ENCODE measurements around the gene SSTR3. TPM values are rescaled to one million over a fixed set of nuclear protein-coding genes. Genes with fewer than 3 reads are reported as not detected.

The SSTR3 gene
- polyA plus RNA-seq, 1 donor: 0.54 TPM

DNA sequence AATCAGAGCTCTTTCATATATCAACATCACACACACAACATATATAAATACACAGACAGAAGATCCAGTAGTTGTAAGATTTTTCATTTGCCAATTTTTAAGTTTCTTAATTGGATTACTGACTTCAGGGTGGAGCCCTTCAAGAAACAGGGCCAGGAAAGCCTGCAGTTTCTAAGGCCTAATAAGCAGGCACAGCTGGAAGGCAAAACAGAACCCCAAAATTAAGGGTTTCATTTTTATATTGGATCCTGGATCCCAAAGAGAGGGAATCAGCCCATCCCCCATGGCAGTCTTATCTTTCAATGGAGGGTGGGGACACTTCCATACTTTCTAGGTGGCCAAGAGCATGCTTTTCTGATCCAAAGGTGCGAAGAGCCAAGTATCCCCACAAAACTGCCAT, 19.5 kb downstream of the SSTR3 start:
- H3K9me3 ChIP-seq (ENCODE audit: control insufficient read depth, low read depth, low read length): no peaks in the 10 kb centered on the region
- no peak overlapping the region for H3K27ac ChIP-seq (ENCODE audit: low read length)
- no peaks in the 10 kb centered on the region for H3K36me3 ChIP-seq (ENCODE audit: control insufficient read depth, insufficient read depth, low read length)
- no peaks in the 10 kb centered on the region for H3K27me3 ChIP-seq (ENCODE audit: control insufficient read depth, insufficient read depth, low read length)
- H3K4me1 ChIP-seq (ENCODE audit: control insufficient read depth, insufficient read depth, low read length): peaks cover 41% of the 10 kb centered on the region
- H3K4me3 ChIP-seq (ENCODE audit: low read length): no peak overlapping the region
- no peak for DNase-seq
- WGBS (ENCODE audit: insufficient coverage, low lambda C conversion rate): no CpG with 5 or more reads among the region's 1 CpG

DNA sequence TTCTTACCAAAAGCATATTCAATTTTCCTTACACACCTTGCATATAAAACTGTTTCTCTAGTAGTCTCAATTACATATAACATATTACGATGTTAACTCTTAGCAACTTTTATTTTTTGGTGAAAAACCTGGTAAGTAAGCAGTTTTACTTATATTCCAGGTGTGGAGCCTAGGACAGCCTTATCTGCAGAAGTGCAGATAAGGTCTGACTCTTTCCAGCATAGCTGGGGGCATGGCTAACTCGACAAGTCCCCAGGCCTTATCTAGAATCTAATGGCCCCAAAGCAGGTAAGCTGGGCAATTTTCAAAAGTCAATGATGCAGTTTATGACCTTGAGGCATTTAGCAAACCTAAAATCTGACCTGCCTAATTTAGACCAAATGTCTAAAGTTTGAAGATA, 20.1 kb downstream of the SSTR3 start:
- 67% methylated on average over 1 of the region's 2 CpGs for WGBS (ENCODE audit: insufficient coverage, low lambda C conversion rate)
- H3K27ac ChIP-seq (ENCODE audit: low read length): no peak overlapping the region
- H3K36me3 ChIP-seq (ENCODE audit: control insufficient read depth, insufficient read depth, low read length): no peaks in the 10 kb centered on the region
- peaks cover 41% of the 10 kb centered on the region for H3K4me1 ChIP-seq (ENCODE audit: control insufficient read depth, insufficient read depth, low read length)
- H3K27me3 ChIP-seq (ENCODE audit: control insufficient read depth, insufficient read depth, low read length): no peaks in the 10 kb centered on the region
- H3K9me3 ChIP-seq (ENCODE audit: control insufficient read depth, low read depth, low read length): no peaks in the 10 kb centered on the region
- no peak overlapping the region for H3K4me3 ChIP-seq (ENCODE audit: low read length)
- peak in 1 of 2 donors; percentile 55 for DNase-seq

DNA sequence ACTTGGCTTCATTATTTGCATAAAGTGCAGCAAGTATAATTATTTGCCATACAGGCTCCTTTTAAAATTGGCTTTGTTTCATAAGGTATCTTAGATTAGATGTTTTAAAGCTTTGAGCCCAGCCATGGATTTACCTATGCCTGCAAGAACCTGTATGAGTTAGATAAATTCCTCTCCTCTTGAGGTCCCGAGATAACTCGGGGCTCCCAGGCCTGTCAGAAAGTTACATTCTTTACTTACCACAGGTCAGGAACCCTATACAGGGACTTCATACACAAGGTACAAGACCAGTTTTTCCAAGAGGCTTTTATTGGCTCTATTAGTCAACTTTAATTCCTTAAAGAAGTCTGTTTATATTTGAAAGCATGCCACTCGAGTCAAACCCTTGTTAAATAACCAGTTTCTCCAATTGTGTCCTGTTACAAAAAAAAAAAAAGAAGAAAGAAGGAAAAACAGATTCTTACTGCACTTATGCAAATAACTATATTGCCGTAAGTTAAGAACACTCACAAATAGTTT, 22.0 kb downstream of the SSTR3 start:
- H3K4me3 ChIP-seq (ENCODE audit: low read length): no peak overlapping the region
- no peak for DNase-seq
- 40% methylated on average over 2 of the region's 4 CpGs for WGBS (ENCODE audit: insufficient coverage, low lambda C conversion rate)
- H3K27me3 ChIP-seq (ENCODE audit: control insufficient read depth, insufficient read depth, low read length): no peaks in the 10 kb centered on the region
- no peaks in the 10 kb centered on the region for H3K9me3 ChIP-seq (ENCODE audit: control insufficient read depth, low read depth, low read length)
- no peaks in the 10 kb centered on the region for H3K36me3 ChIP-seq (ENCODE audit: control insufficient read depth, insufficient read depth, low read length)
- no peak overlapping the region for H3K27ac ChIP-seq (ENCODE audit: low read length)
- peaks cover 40% of the 10 kb centered on the region for H3K4me1 ChIP-seq (ENCODE audit: control insufficient read depth, insufficient read depth, low read length)

DNA sequence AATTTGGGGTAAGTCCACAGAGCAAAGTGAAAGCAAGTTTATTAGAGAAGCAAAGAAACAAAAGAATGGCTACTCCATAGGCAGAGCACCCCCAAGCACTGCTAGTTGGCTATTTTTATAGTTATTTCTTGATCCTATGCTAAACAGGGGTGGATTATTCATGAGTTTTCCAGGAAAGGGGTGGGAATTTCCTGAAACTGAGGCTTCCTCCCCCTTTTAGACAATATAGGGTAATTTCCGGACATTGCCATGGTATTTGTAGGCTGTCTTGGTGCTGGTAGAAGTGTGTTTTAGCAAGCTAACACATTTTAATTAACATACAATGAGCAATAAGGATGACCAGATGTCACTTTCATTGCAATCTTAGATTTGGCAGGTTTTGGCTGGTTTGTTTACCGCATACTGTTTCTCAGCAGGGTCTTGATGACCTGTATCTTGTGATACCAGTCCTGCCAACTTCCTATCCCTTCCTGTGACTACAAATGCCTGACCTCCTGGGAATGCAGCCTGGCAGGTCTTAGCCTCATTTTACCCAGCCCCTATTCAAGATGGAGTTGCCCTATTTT, 23.3 kb downstream of the SSTR3 start:
- Histone ChIP-seq H3K4me1 (ENCODE audit: control insufficient read depth, insufficient read depth, low read length) (peaks cover 40% of the 10 kb centered on the region), H3K27ac (ENCODE audit: low read length) (peak overlapping the region; percentile 65), H3K36me3 (ENCODE audit: control insufficient read depth, insufficient read depth, low read length) (no peaks in the 10 kb centered on the region), H3K27me3 (ENCODE audit: control insufficient read depth, insufficient read depth, low read length) (no peaks in the 10 kb centered on the region), H3K9me3 (ENCODE audit: control insufficient read depth, low read depth, low read length) (no peaks in the 10 kb centered on the region), H3K4me3 (ENCODE audit: low read length) (no peak overlapping the region)
- no CpG with 5 or more reads among the region's 2 CpGs for WGBS (ENCODE audit: insufficient coverage, low lambda C conversion rate)
- no peak for DNase-seq

DNA sequence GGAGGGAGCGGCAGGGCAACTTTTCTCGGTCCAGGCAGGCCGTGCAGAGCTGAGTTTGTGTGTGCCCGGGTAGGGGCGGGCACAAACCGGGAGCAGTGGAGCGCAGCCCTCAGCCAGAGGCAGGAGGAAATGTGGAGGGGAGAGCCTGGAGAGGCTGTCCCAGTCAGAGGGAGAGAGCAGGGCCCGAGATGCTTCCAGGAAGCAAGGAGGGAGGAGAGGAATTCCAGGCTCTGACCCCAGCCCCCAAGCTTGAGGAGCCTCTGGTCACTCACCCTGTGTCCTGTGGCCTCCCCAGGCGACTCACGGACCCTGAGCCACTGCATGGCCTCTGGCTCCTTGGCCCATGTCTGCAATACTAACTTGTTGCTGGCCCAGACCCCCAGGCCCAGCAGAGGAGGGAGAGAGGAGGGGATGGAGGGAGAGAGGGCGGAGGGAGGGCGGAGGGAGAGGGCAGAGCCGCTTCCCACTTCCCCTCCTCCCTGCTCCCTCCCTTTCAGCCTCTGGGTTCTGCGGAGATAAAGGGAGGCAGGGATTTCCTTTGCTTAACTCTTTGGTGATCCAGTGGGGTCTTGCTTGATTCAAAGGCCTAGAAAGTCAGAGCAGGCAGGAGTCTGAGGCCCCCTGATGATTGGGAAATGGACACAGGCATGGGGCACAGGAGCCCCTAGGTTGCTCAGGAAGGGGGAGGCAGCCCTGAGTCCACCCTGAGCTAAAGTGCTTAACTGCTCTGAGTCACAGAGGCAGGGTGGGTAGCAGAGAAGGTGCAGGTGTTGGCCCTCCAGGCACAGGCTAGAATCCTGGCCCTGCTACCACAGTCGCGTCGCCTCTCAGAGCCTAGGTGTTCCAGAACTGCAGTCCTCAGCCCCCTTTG, 24.2 kb downstream of the SSTR3 start, which contains the start of gene C1QTNF6:
C1QTNF6 (minus strand) TSS at position 357 of the 871 bp plus-strand sequence; CDS start at position 323, 34 bp downstream.
- Histone ChIP-seq H3K27ac (ENCODE audit: low read length) (peak within 1 kb of the TSS; percentile 65), H3K9me3 (ENCODE audit: control insufficient read depth, low read depth, low read length) (no peaks in the 10 kb centered on the region), H3K27me3 (ENCODE audit: control insufficient read depth, insufficient read depth, low read length) (no peaks in the 10 kb centered on the region), H3K36me3 (ENCODE audit: control insufficient read depth, insufficient read depth, low read length) (no peaks in the 10 kb centered on the region), H3K4me3 (ENCODE audit: low read length) (peak within 1 kb of the TSS; percentile 27), H3K4me1 (ENCODE audit: control insufficient read depth, insufficient read depth, low read length) (peaks cover 40% of the 10 kb centered on the region)
- peak in 1 of 2 donors; percentile 65 for DNase-seq
- WGBS (ENCODE audit: insufficient coverage, low lambda C conversion rate): no CpG with 5 or more reads among the region's 17 CpGs

DNA sequence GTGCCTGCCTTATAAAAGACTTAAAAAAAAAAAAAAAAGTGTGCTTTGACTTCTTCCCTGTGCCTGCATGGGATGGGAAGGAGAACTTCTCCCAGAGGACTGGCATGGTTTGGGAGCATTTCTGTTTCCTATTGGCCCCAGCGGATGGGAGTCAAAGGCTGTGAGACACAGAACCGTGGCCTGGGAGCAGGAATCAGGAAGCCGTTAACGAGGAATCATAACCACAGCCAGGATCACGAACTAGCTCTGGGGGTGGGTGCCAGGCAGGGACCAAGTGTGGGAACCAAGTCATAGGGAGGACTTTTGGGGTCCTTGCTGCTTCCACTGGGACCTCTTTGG, 24.8 kb downstream of the SSTR3 start:
- WGBS (ENCODE audit: insufficient coverage, low lambda C conversion rate): no CpG with 5 or more reads among the region's 5 CpGs
- Histone ChIP-seq H3K4me3 (ENCODE audit: low read length) (peak overlapping the region; percentile 27), H3K27me3 (ENCODE audit: control insufficient read depth, insufficient read depth, low read length) (no peaks in the 10 kb centered on the region), H3K36me3 (ENCODE audit: control insufficient read depth, insufficient read depth, low read length) (peaks cover 2% of the 10 kb centered on the region), H3K27ac (ENCODE audit: low read length) (peak overlapping the region; percentile 65), H3K9me3 (ENCODE audit: control insufficient read depth, low read depth, low read length) (no peaks in the 10 kb centered on the region), H3K4me1 (ENCODE audit: control insufficient read depth, insufficient read depth, low read length) (peaks cover 36% of the 10 kb centered on the region)
- no peak for DNase-seq

DNA sequence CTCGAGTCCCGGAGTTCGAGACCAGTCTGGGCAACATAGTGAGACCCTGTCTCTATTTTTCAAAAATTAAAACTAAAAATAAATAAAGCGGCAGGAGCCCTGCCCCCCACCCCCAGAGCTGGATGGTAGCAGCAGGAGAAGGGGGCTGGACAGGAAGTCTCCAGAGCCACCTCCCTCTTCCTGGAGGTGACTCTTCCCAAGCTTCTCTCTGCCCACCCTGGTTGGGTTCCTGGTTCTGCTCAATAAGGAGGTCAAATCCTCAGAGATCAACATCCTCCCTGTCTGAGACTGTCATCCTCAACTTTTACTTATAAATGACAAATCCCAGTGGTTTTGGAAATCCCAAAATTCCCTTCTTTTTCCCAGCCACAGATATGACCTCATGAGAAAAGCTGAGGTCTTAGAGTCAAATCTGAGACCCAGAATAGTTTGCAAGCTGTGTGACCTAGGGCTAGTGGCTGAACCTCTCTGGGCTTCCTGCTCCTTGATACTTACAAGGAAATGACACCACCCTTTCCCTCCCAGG, 25.2 kb downstream of the SSTR3 start:
- WGBS (ENCODE audit: insufficient coverage, low lambda C conversion rate): no CpG with 5 or more reads among the region's 4 CpGs
- Histone ChIP-seq H3K9me3 (ENCODE audit: control insufficient read depth, low read depth, low read length) (no peaks in the 10 kb centered on the region), H3K4me1 (ENCODE audit: control insufficient read depth, insufficient read depth, low read length) (peaks cover 36% of the 10 kb centered on the region), H3K36me3 (ENCODE audit: control insufficient read depth, insufficient read depth, low read length) (peaks cover 3% of the 10 kb centered on the region), H3K27me3 (ENCODE audit: control insufficient read depth, insufficient read depth, low read length) (no peaks in the 10 kb centered on the region), H3K4me3 (ENCODE audit: low read length) (peak overlapping the region; percentile 27), H3K27ac (ENCODE audit: low read length) (peak overlapping the region; percentile 65)
- DNase-seq: no peak

DNA sequence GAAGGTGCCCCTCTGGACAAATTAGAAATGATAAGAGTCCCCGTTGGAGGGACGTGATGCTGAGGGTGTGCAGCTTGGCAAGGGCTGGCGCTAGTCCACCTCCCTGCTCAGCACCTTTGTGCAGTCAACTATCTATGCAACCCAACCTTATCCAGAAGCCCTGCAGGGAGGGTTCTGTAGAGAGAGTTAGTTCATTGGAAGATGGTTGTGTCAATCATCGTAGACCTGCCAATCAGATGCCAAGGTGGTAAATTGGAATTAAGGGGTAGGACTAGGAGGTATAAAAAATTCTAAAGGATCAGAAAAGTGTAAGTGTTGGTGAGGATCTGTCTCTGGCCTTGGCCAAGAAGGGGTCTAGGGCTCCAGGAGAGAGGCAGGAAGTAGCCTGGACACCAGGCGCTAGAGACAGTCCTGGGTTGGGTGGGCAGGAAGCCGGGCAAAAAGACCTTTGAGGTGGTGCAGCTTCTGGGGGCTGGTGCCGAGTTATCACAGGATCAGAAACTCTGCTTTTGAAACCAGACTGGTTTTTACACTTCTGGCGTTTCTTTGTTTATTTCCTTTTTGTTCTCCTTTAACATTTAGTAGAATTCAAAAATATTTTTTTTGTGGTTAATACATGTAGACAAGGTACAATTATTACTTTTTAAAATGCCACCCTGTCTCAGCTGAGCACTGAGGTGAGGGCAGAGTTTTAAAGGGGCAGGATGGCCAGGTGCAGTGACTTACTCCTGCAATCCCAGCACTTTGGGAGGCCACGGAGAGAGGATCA, 25.9 kb downstream of the SSTR3 start:
- 60% methylated on average over 1 of the region's 9 CpGs for WGBS (ENCODE audit: insufficient coverage, low lambda C conversion rate)
- H3K36me3 ChIP-seq (ENCODE audit: control insufficient read depth, insufficient read depth, low read length): peaks cover 7% of the 10 kb centered on the region
- no peaks in the 10 kb centered on the region for H3K9me3 ChIP-seq (ENCODE audit: control insufficient read depth, low read depth, low read length)
- H3K4me1 ChIP-seq (ENCODE audit: control insufficient read depth, insufficient read depth, low read length): peaks cover 35% of the 10 kb centered on the region
- no peaks in the 10 kb centered on the region for H3K27me3 ChIP-seq (ENCODE audit: control insufficient read depth, insufficient read depth, low read length)
- H3K27ac ChIP-seq (ENCODE audit: low read length): no peak overlapping the region
- H3K4me3 ChIP-seq (ENCODE audit: low read length): no peak overlapping the region
- peak in 1 of 2 donors; percentile 62 for DNase-seq

DNA sequence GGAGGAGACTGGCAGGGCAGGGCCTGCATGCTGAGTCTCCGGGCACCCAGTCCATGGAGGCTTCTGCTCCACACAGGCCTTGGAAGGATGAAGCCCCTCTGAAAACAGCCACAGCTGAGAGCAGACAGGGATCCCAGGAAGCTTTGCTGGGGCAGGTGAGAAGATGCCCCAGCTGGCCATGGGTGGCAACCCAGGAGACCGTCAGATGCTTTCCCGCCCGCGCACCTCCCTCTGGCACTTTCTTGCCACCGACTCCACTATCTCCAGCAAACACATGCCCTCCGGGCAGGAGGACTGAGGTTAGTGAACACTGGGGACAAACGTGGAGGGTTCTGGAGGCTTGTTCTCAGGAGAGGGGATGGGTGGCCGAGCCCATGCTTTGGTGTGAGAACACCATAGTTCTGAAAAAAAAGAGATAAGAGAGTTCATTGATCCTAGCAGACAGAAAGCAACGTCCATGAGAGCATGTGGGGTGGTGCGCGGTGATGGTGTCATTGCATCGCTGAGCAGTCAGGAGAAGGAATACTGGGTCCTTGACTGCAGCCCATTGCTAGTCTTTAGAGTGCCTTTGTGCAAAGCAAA, 26.5 kb downstream of the SSTR3 start:
- no peaks in the 10 kb centered on the region for H3K27me3 ChIP-seq (ENCODE audit: control insufficient read depth, insufficient read depth, low read length)
- H3K4me3 ChIP-seq (ENCODE audit: low read length): no peak overlapping the region
- 30% methylated on average over 3 of the region's 13 CpGs for WGBS (ENCODE audit: insufficient coverage, low lambda C conversion rate)
- peaks cover 7% of the 10 kb centered on the region for H3K36me3 ChIP-seq (ENCODE audit: control insufficient read depth, insufficient read depth, low read length)
- no peaks in the 10 kb centered on the region for H3K9me3 ChIP-seq (ENCODE audit: control insufficient read depth, low read depth, low read length)
- DNase-seq: no peak
- peaks cover 34% of the 10 kb centered on the region for H3K4me1 ChIP-seq (ENCODE audit: control insufficient read depth, insufficient read depth, low read length)
- H3K27ac ChIP-seq (ENCODE audit: low read length): no peak overlapping the region
